ENCODE measurements around the gene ZNF35. TPM values are rescaled to one million over a fixed set of nuclear protein-coding genes. Genes with fewer than 3 reads are reported as not detected.
"Not testable (repeated sequence)": the region's sequence is repeated elsewhere in the genome, so short reads cannot be mapped to it uniquely, and the experiment has no call there.

The ZNF35 gene
- total RNA-seq, 3 donors from 2014 or later: 4.9 to 8.0 (median 6.0) TPM

- Histone ChIP-seq H3K9me3 (peaks cover 26% of the 10 kb centered on the region), H3K4me3 (no peak overlapping the region), H3K4me1 (ENCODE audit: low read depth) (no peaks in the 10 kb centered on the region), H3K36me3 (ENCODE audit: low read depth) (peaks cover 12% of the 10 kb centered on the region)
- TF ChIP-seq CTCF (IDR thresholded peaks at IDR 0.05): no peak
- intact Hi-C loops (cut with DNase I, micrococcal nuclease): no loop called here
- no peak for DNase-seq
- ATAC-seq: no peak
These were observed 10.5 kb downstream of the ZNF35 start for GRCh38 chr3:44659015-44659414.

- Histone ChIP-seq H3K9me3 (peaks cover 26% of the 10 kb centered on the region), H3K36me3 (ENCODE audit: low read depth) (peaks cover 12% of the 10 kb centered on the region), H3K4me1 (ENCODE audit: low read depth) (no peaks in the 10 kb centered on the region), H3K4me3 (no peak overlapping the region)
- intact Hi-C loops (cut with DNase I, micrococcal nuclease): no loop called here
- no peak for TF ChIP-seq CTCF (IDR thresholded peaks at IDR 0.05)
- ATAC-seq (no peak), DNase-seq (no peak)
These were observed 10.9 kb downstream of the ZNF35 start for GRCh38 chr3:44659434-44659833.

GRCh38 chr3:44661189-44661588 is 12.7 kb downstream of the ZNF35 start:
- H3K9me3 ChIP-seq: peaks cover 26% of the 10 kb centered on the region
- H3K4me3 ChIP-seq: no peak overlapping the region
- ATAC-seq (no peak), DNase-seq (no peak)
- no peaks in the 10 kb centered on the region for H3K4me1 ChIP-seq (ENCODE audit: low read depth)
- peaks cover 12% of the 10 kb centered on the region for H3K36me3 ChIP-seq (ENCODE audit: low read depth)
- intact Hi-C loops (cut with DNase I, micrococcal nuclease): no loop called here
- TF ChIP-seq CTCF (IDR thresholded peaks at IDR 0.05): no peak

- Histone ChIP-seq H3K9me3 (peaks cover 4% of the 10 kb centered on the region), H3K4me1 (ENCODE audit: low read depth) (no peaks in the 10 kb centered on the region), H3K36me3 (ENCODE audit: low read depth) (no peaks in the 10 kb centered on the region), H3K4me3 (no peak overlapping the region)
- ATAC-seq: no peak
- no peak for DNase-seq
- no peak for TF ChIP-seq CTCF (IDR thresholded peaks at IDR 0.05)
- intact Hi-C loops (cut with DNase I, micrococcal nuclease): no loop called here
These were observed 16.6 kb downstream of the ZNF35 start for GRCh38 chr3:44665173-44665572.

- Histone ChIP-seq H3K36me3 (ENCODE audit: low read depth) (no peaks in the 10 kb centered on the region), H3K9me3 (no peaks in the 10 kb centered on the region), H3K4me1 (ENCODE audit: low read depth) (no peaks in the 10 kb centered on the region), H3K4me3 (no peak overlapping the region)
- DNase-seq (no peak), ATAC-seq (no peak)
- intact Hi-C loops (cut with DNase I, micrococcal nuclease): no loop called here
- TF ChIP-seq CTCF (IDR thresholded peaks at IDR 0.05): no peak
These were observed 17.8 kb downstream of the ZNF35 start for GRCh38 chr3:44666346-44666745.

GRCh38 chr3:44669760-44670159 is 21.2 kb downstream of the ZNF35 start:
- intact Hi-C loops (cut with DNase I, micrococcal nuclease): no loop called here
- ATAC-seq (no peak), DNase-seq (no peak)
- Histone ChIP-seq H3K4me1 (ENCODE audit: low read depth) (no peaks in the 10 kb centered on the region), H3K4me3 (no peak overlapping the region), H3K36me3 (ENCODE audit: low read depth) (no peaks in the 10 kb centered on the region), H3K9me3 (no peaks in the 10 kb centered on the region)
- TF ChIP-seq CTCF (IDR thresholded peaks at IDR 0.05): no peak

GRCh38 chr3:44673466-44673865 is 24.9 kb downstream of the ZNF35 start:
- H3K9me3 ChIP-seq; intact Hi-C loops (cut with DNase I, micrococcal nuclease); ATAC-seq: not testable (repeated sequence)

More at GRCh38 chr3:44673466-44673865, 24.9 kb downstream of the ZNF35 start:
- not testable (repeated sequence) for DNase-seq; H3K4me1 ChIP-seq (ENCODE audit: low read depth); H3K36me3 ChIP-seq (ENCODE audit: low read depth); H3K4me3 ChIP-seq
